ENCODE results near the gene EPHA6.

Gene EPHA6

GRCh38 chr3:96813820-96814650 is at the start of gene EPHA6:
EPHA6 (plus strand) TSS chr3:96814594.
- peak; percentile 1 for DNase-seq (ENCODE audit: low read depth)

- DNase-seq (ENCODE audit: low read depth), result no peak
Observed at GRCh38 chr3:96776818-96777217, 37.6 kb upstream of the EPHA6 start.

GRCh38 chr3:96779810-96780209 is 34.6 kb upstream of the EPHA6 start:
- no peak for DNase-seq (ENCODE audit: low read depth)

- DNase-seq (ENCODE audit: low read depth), result no peak
Observed at GRCh38 chr3:96796101-96796500, 18.3 kb upstream of the EPHA6 start.

GRCh38 chr3:96803870-96804269 is 10.5 kb upstream of the EPHA6 start:
- no peak for DNase-seq (ENCODE audit: low read depth)

GRCh38 chr3:96806341-96806740 is 8.1 kb upstream of the EPHA6 start:
- DNase-seq (ENCODE audit: low read depth), result no peak

- DNase-seq (ENCODE audit: low read depth), result peak; percentile 68
Observed at GRCh38 chr3:96813134-96813819, 1.1 kb upstream of the EPHA6 start.

GRCh38 chr3:96814651-96815567 is 515 bp downstream of the EPHA6 start:
- no peak for DNase-seq (ENCODE audit: low read depth)

- DNase-seq (ENCODE audit: low read depth), result no peak
Observed at GRCh38 chr3:96831175-96831574, 16.8 kb downstream of the EPHA6 start.

GRCh38 chr3:96833301-96833700 is 18.9 kb downstream of the EPHA6 start:
- no peak for DNase-seq (ENCODE audit: low read depth)

GRCh38 chr3:96836153-96836915 is 21.9 kb downstream of the EPHA6 start:
- DNase-seq (ENCODE audit: low read depth), result no peak

GRCh38 chr3:96843505-96844203 is 29.3 kb downstream of the EPHA6 start:
- DNase-seq (ENCODE audit: low read depth), result no peak

- no peak for DNase-seq (ENCODE audit: low read depth)
Observed at GRCh38 chr3:96844204-96844514, 29.8 kb downstream of the EPHA6 start.

GRCh38 chr3:96852849-96853248 is 38.5 kb downstream of the EPHA6 start:
- no peak for DNase-seq (ENCODE audit: low read depth)

GRCh38 chr3:96860882-96861281 is 46.5 kb downstream of the EPHA6 start:
- no peak for DNase-seq (ENCODE audit: low read depth)

- peak; percentile 1 for DNase-seq (ENCODE audit: low read depth)
Observed at GRCh38 chr3:96863129-96863740, 48.8 kb downstream of the EPHA6 start.

GRCh38 chr3:96865605-96866004 is 51.2 kb downstream of the EPHA6 start:
- DNase-seq (ENCODE audit: low read depth), result no peak

GRCh38 chr3:96869316-96869715 is 54.9 kb downstream of the EPHA6 start:
- no peak for DNase-seq (ENCODE audit: low read depth)

GRCh38 chr3:96877510-96877909 is 63.1 kb downstream of the EPHA6 start:
- no peak for DNase-seq (ENCODE audit: low read depth)

- no peak for DNase-seq (ENCODE audit: low read depth)
Observed at GRCh38 chr3:96900031-96900430, 85.6 kb downstream of the EPHA6 start.

- DNase-seq (ENCODE audit: low read depth), result no peak
Observed at GRCh38 chr3:96900566-96900965, 86.2 kb downstream of the EPHA6 start.

Data from activated T-cell treated with anti-CD3 and anti-CD28 coated beads for 48 hours (primary cell).